H1 (cell line): Measurements from ENCODE around the gene RDH11. TPM values are rescaled to one million over a fixed set of nuclear protein-coding genes. Genes with fewer than 3 reads are reported as not detected.

Experiments
- CBX8 ChIP-seq: fragments of 300-800, 300-1000 bp; sonication (generic); IDR thresholded peaks from 2 replicates; pipeline ENCODE4 v1.7.1; 2016; ENCODE audit warnings: low read depth, low read length, borderline replicate concordance
- CHD1 ChIP-seq: IDR thresholded peaks from 2 replicates; pipeline ENCODE4 v1.6.1; 2012; ENCODE audit warnings: low read depth, low read length, improper control_type of control experiment
- CREB1 ChIP-seq: IDR thresholded peaks from 2 replicates; pipeline ENCODE4 v1.6.1; 2012; ENCODE audit warnings: inconsistent platforms
- CTCF ChIP-seq, 3 experiments: IDR thresholded peaks; 1 replicate in 2 of 3; 2 replicates in 1 of 3; pipeline versions ENCODE4 v1.5.1 to v1.6.1; 2011; ENCODE audit warnings: low read length in 3 of 3, mild to moderate bottlenecking in 3 of 3, inconsistent platforms in 2 of 3, low read depth in 1 of 3, moderate library complexity in 1 of 3; ENCODE audit not compliant: insufficient read depth in 1 of 3; ENCODE audit errors: control extremely low read depth in 1 of 3
- FOSL1 ChIP-seq: IDR thresholded peaks from 2 replicates; pipeline ENCODE4 v1.6.1; 2011; ENCODE audit warnings: mild to moderate bottlenecking, low read depth, low read length, moderate library complexity; ENCODE audit not compliant: insufficient read depth
- JUN ChIP-seq: IDR thresholded peaks from 2 replicates; pipeline ENCODE4 v1.6.1; 2011; ENCODE audit warnings: low read depth, mild to moderate bottlenecking, improper control_type of control experiment, low read length
- KDM1A ChIP-seq: fragments of 200-600, 300-600 bp; sonication (generic); IDR thresholded peaks from 2 replicates; pipeline ENCODE4 v1.7.1; 2016; ENCODE audit warnings: mild to moderate bottlenecking, low read length, borderline replicate concordance
- KDM4A ChIP-seq: IDR thresholded peaks from one replicate; pipeline ENCODE4 v1.7.1; 2012; ENCODE audit warnings: low read depth, mild to moderate bottlenecking, moderate library complexity, low read length, inconsistent platforms; ENCODE audit not compliant: severe bottlenecking
- NANOG ChIP-seq: IDR thresholded peaks from 2 replicates; pipeline ENCODE4 v1.6.1; 2011; ENCODE audit warnings: low read length, low read depth, mild to moderate bottlenecking, inconsistent platforms; ENCODE audit not compliant: insufficient read depth, poor library complexity, severe bottlenecking
- POLR2A ChIP-seq, 2 experiments: IDR thresholded peaks; 1 replicate in 1 of 2; 2 replicates in 1 of 2; pipeline ENCODE4 v1.6.1; 2011; ENCODE audit warnings: low read depth in 2 of 2, low read length in 2 of 2, mild to moderate bottlenecking in 2 of 2; ENCODE audit errors: control extremely low read depth in 1 of 2
- POLR2AphosphoS5 ChIP-seq: IDR thresholded peaks from 2 replicates; pipeline ENCODE4 v1.6.1; 2011; ENCODE audit warnings: low read depth, low read length
- RFX5 ChIP-seq: IDR thresholded peaks from 2 replicates; pipeline ENCODE4 v1.6.1; 2011; ENCODE audit warnings: low read depth, low read length, improper control_type of control experiment, borderline replicate concordance
- SIN3A ChIP-seq, 2 experiments: IDR thresholded peaks in 1 of 2; conservative IDR thresholded peaks in 1 of 2; 2 replicates each; pipeline ENCODE4 v1.6.1; 2011 to 2012; ENCODE audit warnings: low read length in 2 of 2, improper control_type of control experiment in 1 of 2, low read depth in 1 of 2, mild to moderate bottlenecking in 1 of 2
- SIX5 ChIP-seq: IDR thresholded peaks from 2 replicates; pipeline ENCODE4 v1.6.1; 2011; ENCODE audit warnings: mild to moderate bottlenecking, low read depth, low read length
- SP1 ChIP-seq: IDR thresholded peaks from 2 replicates; pipeline ENCODE4 v1.6.1; 2011; ENCODE audit warnings: low read depth, low read length
- SUZ12 ChIP-seq: fragments of 200-600 bp; sonication (generic); IDR thresholded peaks from 2 replicates; pipeline ENCODE4 v1.6.1; 2012; ENCODE audit warnings: mild to moderate bottlenecking, inconsistent platforms, low read length, moderate library complexity, mixed read lengths
- TAF7 ChIP-seq: optimal IDR thresholded peaks from 2 replicates; pipeline ENCODE3; 2011; ENCODE audit warnings: low read depth, mild to moderate bottlenecking, inconsistent platforms, low read length, moderate library complexity, borderline replicate concordance
- TCF12 ChIP-seq: IDR thresholded peaks from 2 replicates; pipeline ENCODE4 v1.6.1; 2011; ENCODE audit warnings: low read depth, mild to moderate bottlenecking, low read length
- TEAD4 ChIP-seq: IDR thresholded peaks from 2 replicates; pipeline ENCODE4 v1.6.1; 2012; ENCODE audit warnings: low read depth, low read length, inconsistent platforms, mixed read lengths
- YY1 ChIP-seq: IDR thresholded peaks from 2 replicates; pipeline ENCODE4 v1.6.1; 2011; ENCODE audit warnings: low read depth, mild to moderate bottlenecking, low read length
- polyA plus RNA-seq, 7 experiments: library from polyadenylated mRNA; depleted of rRNA in 3 of 7; stranded (reverse) in 5 of 7; unstranded in 2 of 7; fragments of >200 nt in 5 of 7; fragments of 200-250 nt in 2 of 7; gene quantifications; 1 replicate in 5 of 7; 2 replicates in 1 of 7; 4 replicates in 1 of 7; pipeline versions ENCODE4 v1.2.1 to v1.2.3, GENCODE V29; 2011 to 2013; ENCODE audit warnings: missing spikeins in 2 of 7, mixed read lengths in 2 of 7
- total RNA-seq: library from RNA; stranded (reverse); fragmentation: NEBNext Ultra II Directional; extraction: Animal tissue kit (Norgen Biotek cat#: 25700); gene quantifications from 2 replicates; pipeline ENCODE4 v1.2.1, GENCODE V29; 2021
- TF ChIP-seq, protein P1 (sequence below): IDR thresholded peaks from 2 replicates; pipeline ENCODE4 v1.6.1; 2012; ENCODE audit warnings: low read length, inconsistent platforms

The RDH11 gene
- total and polyA plus RNA-seq, 2 of the 8 experiments (the other 6 are each of a cell fraction or from before 2014, with no cell fraction given), result 104 to 117 TPM

GRCh38 chr14:67695394-67695949, at the start of gene RDH11 (continued):
- TF ChIP-seq POLR2AphosphoS5 (peak; percentile 100), SIN3A (conservative IDR thresholded peaks at IDR 0.05 in 1 of 2, IDR thresholded peaks at IDR 0.05 in 1 of 2; ENCODE audit: low read depth in 1 of 2, low read length in 2 of 2) (peak; percentile 89 to 92), KDM4A (peak; percentile 49), FOSL1 (no peak), SUZ12 (no peak), CHD1 (peak; percentile 19; the same call in 1 of the 2 replicates), CREB1 (peak; percentile 49), RFX5 (no peak), JUN (no peak), TCF12 (no peak), KDM1A (no peak), POLR2A (IDR thresholded peaks at IDR 0.05; ENCODE audit: control extremely low read depth in 1 of 2, low read depth in 2 of 2, low read length in 2 of 2) (peak; percentile 95 to 98), NANOG (no peak), CBX8 (no peak), TEAD4 (no peak), SP1 (peak; percentile 51; the same call in 1 of the 2 replicates), CTCF (IDR thresholded peaks at IDR 0.05; ENCODE audit: control extremely low read depth in 1 of 3, insufficient read depth in 1 of 3, low read depth in 1 of 3, low read length in 3 of 3) (0 out of 4 replicates have a peak, but pooled peaks of 1 of the 3 experiments have one; percentile 5), TAF7 (peak; percentile 88), SIX5 (peak; percentile 81), YY1 (peak; percentile 89)
- TF ChIP-seq, protein P1, sequence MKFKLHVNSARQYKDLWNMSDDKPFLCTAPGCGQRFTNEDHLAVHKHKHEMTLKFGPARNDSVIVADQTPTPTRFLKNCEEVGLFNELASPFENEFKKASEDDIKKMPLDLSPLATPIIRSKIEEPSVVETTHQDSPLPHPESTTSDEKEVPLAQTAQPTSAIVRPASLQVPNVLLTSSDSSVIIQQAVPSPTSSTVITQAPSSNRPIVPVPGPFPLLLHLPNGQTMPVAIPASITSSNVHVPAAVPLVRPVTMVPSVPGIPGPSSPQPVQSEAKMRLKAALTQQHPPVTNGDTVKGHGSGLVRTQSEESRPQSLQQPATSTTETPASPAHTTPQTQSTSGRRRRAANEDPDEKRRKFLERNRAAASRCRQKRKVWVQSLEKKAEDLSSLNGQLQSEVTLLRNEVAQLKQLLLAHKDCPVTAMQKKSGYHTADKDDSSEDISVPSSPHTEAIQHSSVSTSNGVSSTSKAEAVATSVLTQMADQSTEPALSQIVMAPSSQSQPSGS, result no peak
